Keratinocyte (primary cell): ENCODE measurements around the gene CFAP45. TPM values are rescaled to one million over a fixed set of nuclear protein-coding genes. Genes with fewer than 3 reads are reported as not detected.

Experiments used
- DNase-seq: peaks from one replicate; pipeline ENCODE4 v3.0.0-alpha.2; 2011; ENCODE audit warnings: low read depth, missing footprints, low spot score
- FAIRE-seq: peaks from 2 replicates; lab custom pipeline; 2011; peaks lifted over from hg19 to GRCh38; lab: Jason Lieb, UNC
- H2AFZ ChIP-seq: 2 replicates; pipeline ENCODE4 v1.6.0; 2012; ENCODE audit warnings: low read length, control low read depth, inconsistent platforms; ENCODE audit not compliant: control insufficient read depth
- H3K27ac ChIP-seq: 2 replicates; pipeline ENCODE4 v1.5.1; 2011; ENCODE audit warnings: low read length; ENCODE audit not compliant: control insufficient read depth, insufficient read depth
- H3K27me3 ChIP-seq: 3 replicates; pipeline ENCODE4 v1.6.0; 2011; ENCODE audit warnings: low read length; ENCODE audit not compliant: control insufficient read depth, insufficient read depth; ENCODE audit errors: extremely low read depth
- H3K36me3 ChIP-seq, 2 experiments: 2 replicates in 1 of 2; 3 replicates in 1 of 2; pipeline ENCODE4 v1.5.1; 2011; ENCODE audit warnings: low read length in 2 of 2, mild to moderate bottlenecking in 1 of 2; ENCODE audit not compliant: control insufficient read depth in 2 of 2, insufficient read depth in 2 of 2; ENCODE audit errors: extremely low read depth in 1 of 2
- H3K4me1 ChIP-seq: 3 replicates; pipeline ENCODE4 v1.5.1; 2011; ENCODE audit warnings: low read length; ENCODE audit not compliant: control insufficient read depth, insufficient read depth; ENCODE audit errors: extremely low read depth
- H3K4me2 ChIP-seq: 3 replicates; pipeline ENCODE4 v1.6.0; 2011; ENCODE audit warnings: low read depth, low read length; ENCODE audit not compliant: control insufficient read depth, insufficient read depth; ENCODE audit errors: extremely low read depth
- H3K4me3 ChIP-seq, 3 experiments: fragments of 200-600 bp in 1 of 3; sonication (generic) in 1 of 3; 2 replicates in 2 of 3; 3 replicates in 1 of 3; pipeline ENCODE4 v1.5.1; 2011 to 2016; ENCODE audit warnings: low read length in 3 of 3, mild to moderate bottlenecking in 3 of 3, control low read depth in 2 of 3, inconsistent platforms in 1 of 3, low read depth in 1 of 3, mixed read lengths in 1 of 3, mixed run types in 1 of 3, moderate library complexity in 1 of 3; ENCODE audit not compliant: control insufficient read depth in 2 of 3, insufficient read depth in 2 of 3; ENCODE audit errors: extremely low read depth in 1 of 3
- H3K79me2 ChIP-seq: 2 replicates; pipeline ENCODE4 v1.6.0; 2012; ENCODE audit warnings: low read length; ENCODE audit not compliant: control insufficient read depth, insufficient read depth
- H3K9ac ChIP-seq: 3 replicates; pipeline ENCODE4 v1.6.0; 2011; ENCODE audit warnings: low read length; ENCODE audit not compliant: control insufficient read depth, insufficient read depth; ENCODE audit errors: extremely low read depth
- H3K9me1 ChIP-seq: 3 replicates; pipeline ENCODE4 v1.6.0; 2011; ENCODE audit warnings: low read length; ENCODE audit not compliant: control insufficient read depth, insufficient read depth; ENCODE audit errors: extremely low read depth
- H3K9me3 ChIP-seq: 2 replicates; pipeline ENCODE4 v1.5.1; 2012; ENCODE audit warnings: low read depth, low read length; ENCODE audit not compliant: control insufficient read depth
- H4K20me1 ChIP-seq: 3 replicates; pipeline ENCODE4 v1.6.0; 2011; ENCODE audit warnings: low read length; ENCODE audit not compliant: control insufficient read depth, insufficient read depth; ENCODE audit errors: extremely low read depth
- EZH2 ChIP-seq: IDR thresholded peaks from one replicate; pipeline ENCODE4 v1.6.1; 2012; ENCODE audit warnings: inconsistent platforms, mild to moderate bottlenecking, low read length, moderate library complexity
- dilution Hi-C: fragments of 300-500 bp; cut with MboI; formaldehyde crosslinking; loops from one replicate; pipeline ENCODE4 v1.7.0; 2020; ENCODE audit warnings: low sequenced_read_pairs; ENCODE audit not compliant: extremely low pct_ligation_motif_present
- polyA plus RNA-seq, 5 experiments: library from polyadenylated mRNA; depleted of rRNA in 3 of 5; stranded (reverse) in 3 of 5; stranded (forward) in 1 of 5; unstranded in 1 of 5; fragments of >200 nt; gene quantifications; 1 replicate in 1 of 5; 2 replicates in 3 of 5; 3 replicates in 1 of 5; pipeline versions ENCODE4 v1.2.1 to v1.2.3, GENCODE V29; 2011 to 2012; ENCODE audit warnings: missing spikeins in 2 of 5, low read depth in 1 of 5, low replicate concordance in 1 of 5
- TF ChIP-seq, protein P1 (sequence below), 3 experiments: IDR thresholded peaks in 1 of 3; conservative IDR thresholded peaks in 1 of 3; optimal IDR thresholded peaks in 1 of 3; 2 replicates in 2 of 3; 3 replicates in 1 of 3; pipeline versions ENCODE3 to v1.5.1; 2011; ENCODE audit warnings: low read length in 3 of 3, mild to moderate bottlenecking in 3 of 3, moderate library complexity in 2 of 3, control low read depth in 1 of 3, inconsistent platforms in 1 of 3; ENCODE audit not compliant: insufficient read depth in 2 of 3; ENCODE audit errors: extremely low read depth in 1 of 3

The CFAP45 gene
- polyA plus RNA-seq, 1 donor (not counting 4 experiments of a cell fraction or from before 2014, with no cell fraction given), result 2.3 TPM

DNA sequence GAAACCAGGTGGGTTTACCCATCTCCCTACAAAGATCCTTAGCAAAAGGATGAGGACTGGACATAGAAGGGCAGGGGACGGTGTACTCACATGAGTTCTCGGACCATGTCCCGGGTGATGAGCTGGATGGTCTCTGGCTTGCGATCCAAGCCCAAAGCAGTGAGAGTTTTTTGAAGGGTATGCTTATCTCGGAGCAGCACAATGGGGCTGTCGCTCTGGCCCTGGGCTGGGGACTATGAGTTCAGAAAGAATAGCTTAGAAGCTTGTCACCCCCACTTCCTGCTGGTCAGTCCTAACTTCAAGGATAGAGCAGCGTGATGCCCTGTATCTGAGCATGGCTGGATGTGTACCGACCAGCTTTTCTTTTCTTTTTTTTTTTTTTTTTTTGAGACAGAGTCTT, 9.6 kb downstream of the CFAP45 start:
- Histone ChIP-seq H3K27ac (no peak overlapping the region), H2AFZ (no peak overlapping the region), H3K4me3 (no peak overlapping the region), H3K79me2 (no peaks in the 10 kb centered on the region), H3K9me1 (no peaks in the 10 kb centered on the region), H3K27me3 (no peaks in the 10 kb centered on the region), H3K9ac (no peak overlapping the region), H3K4me2 (no peak overlapping the region), H3K36me3 (no peaks in the 10 kb centered on the region), H4K20me1 (no peaks in the 10 kb centered on the region), H3K9me3 (no peaks in the 10 kb centered on the region), H3K4me1 (peaks cover 19% of the 10 kb centered on the region)
- no peak for DNase-seq
- dilution Hi-C loops, result no loop called here
- FAIRE-seq, result no peak
- no peak for TF ChIP-seq EZH2
- TF ChIP-seq, protein P1, sequence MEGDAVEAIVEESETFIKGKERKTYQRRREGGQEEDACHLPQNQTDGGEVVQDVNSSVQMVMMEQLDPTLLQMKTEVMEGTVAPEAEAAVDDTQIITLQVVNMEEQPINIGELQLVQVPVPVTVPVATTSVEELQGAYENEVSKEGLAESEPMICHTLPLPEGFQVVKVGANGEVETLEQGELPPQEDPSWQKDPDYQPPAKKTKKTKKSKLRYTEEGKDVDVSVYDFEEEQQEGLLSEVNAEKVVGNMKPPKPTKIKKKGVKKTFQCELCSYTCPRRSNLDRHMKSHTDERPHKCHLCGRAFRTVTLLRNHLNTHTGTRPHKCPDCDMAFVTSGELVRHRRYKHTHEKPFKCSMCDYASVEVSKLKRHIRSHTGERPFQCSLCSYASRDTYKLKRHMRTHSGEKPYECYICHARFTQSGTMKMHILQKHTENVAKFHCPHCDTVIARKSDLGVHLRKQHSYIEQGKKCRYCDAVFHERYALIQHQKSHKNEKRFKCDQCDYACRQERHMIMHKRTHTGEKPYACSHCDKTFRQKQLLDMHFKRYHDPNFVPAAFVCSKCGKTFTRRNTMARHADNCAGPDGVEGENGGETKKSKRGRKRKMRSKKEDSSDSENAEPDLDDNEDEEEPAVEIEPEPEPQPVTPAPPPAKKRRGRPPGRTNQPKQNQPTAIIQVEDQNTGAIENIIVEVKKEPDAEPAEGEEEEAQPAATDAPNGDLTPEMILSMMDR (optimal IDR thresholded peaks at IDR 0.05 in 1 of 3, IDR thresholded peaks at IDR 0.05 in 1 of 3, conservative IDR thresholded peaks at IDR 0.05 in 1 of 3; ENCODE audit: extremely low read depth in 1 of 3, insufficient read depth in 2 of 3, low read length in 3 of 3), result no peak

DNA sequence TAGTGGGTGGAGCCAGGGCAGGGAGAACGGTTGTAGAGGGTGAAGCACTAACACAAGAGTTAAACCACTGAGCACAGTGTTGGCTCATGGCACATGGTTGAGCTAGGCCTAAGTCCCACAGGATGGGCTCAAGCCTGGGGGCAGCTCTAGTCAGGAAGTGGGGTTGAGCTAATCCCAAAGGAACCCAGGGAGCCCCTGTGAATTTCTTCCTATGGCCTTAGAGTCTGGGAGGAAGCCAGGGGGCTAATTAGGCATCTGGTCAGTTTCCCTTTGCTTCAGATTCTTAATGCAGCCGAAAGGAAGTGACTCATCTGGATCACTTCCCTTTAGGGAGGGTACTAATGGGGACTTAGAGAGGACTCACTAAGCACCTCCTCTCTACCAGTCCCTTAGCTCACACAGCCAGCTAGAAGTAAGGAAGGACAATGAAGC, 10.1 kb downstream of the CFAP45 start:
- DNase-seq (no peak), FAIRE-seq (peak; percentile 94)
- peak overlapping the region; percentile 54 for H3K4me2 ChIP-seq
- H2AFZ ChIP-seq, result peak overlapping the region; percentile 51
- H3K4me3 ChIP-seq, result no peak overlapping the region
- TF ChIP-seq, protein P1 (optimal IDR thresholded peaks at IDR 0.05 in 1 of 3, IDR thresholded peaks at IDR 0.05 in 1 of 3, conservative IDR thresholded peaks at IDR 0.05 in 1 of 3; ENCODE audit: extremely low read depth in 1 of 3, insufficient read depth in 2 of 3, low read length in 3 of 3), result no peak
- TF ChIP-seq EZH2, result no peak
- no peak overlapping the region for H3K27ac ChIP-seq
- H3K9me1 ChIP-seq, result no peaks in the 10 kb centered on the region
- H3K4me1 ChIP-seq, result peaks cover 19% of the 10 kb centered on the region
- H3K27me3 ChIP-seq, result no peaks in the 10 kb centered on the region
- H3K79me2 ChIP-seq, result no peaks in the 10 kb centered on the region
- H4K20me1 ChIP-seq, result no peaks in the 10 kb centered on the region
- H3K9ac ChIP-seq, result no peak overlapping the region
- dilution Hi-C loops, result loop anchor here (5.0 kb wide), 1 partner anchor 93 kb away; no protein-coding TSS in a partner anchor
- no peaks in the 10 kb centered on the region for H3K9me3 ChIP-seq
- no peaks in the 10 kb centered on the region for H3K36me3 ChIP-seq
